Cortex of kidney (tissue), 1 donor: ENCODE results near the gene WDTC1.
"Not testable (repeated sequence)": the region's sequence is repeated elsewhere in the genome, so short reads cannot be mapped to it uniquely, and the experiment has no call there.

ENCODE experiments used
- DNase-seq: peaks from one replicate; lab custom pipeline; 2025; lab: John Stamatoyannopoulos, UW

The WDTC1 gene

DNA sequence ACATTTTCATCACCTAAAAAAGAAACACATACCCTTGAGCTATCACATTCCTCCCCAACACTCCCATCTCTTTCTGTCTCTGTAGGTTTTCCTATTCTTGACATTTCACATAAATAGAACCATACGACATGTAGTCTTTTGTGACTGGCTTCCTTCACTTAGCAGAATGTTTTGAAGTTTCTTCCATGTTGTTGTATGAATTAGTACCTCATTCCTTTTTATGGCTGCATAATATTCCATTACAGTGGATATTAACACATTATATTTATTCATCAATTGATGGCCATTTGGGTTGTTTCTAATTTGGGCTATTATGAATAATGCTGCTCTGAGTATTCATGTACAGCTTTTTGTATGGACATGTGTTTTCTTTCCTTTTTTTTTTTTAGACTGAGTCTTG is 11.8 kb downstream of the WDTC1 start:
- no peak for DNase-seq

DNA sequence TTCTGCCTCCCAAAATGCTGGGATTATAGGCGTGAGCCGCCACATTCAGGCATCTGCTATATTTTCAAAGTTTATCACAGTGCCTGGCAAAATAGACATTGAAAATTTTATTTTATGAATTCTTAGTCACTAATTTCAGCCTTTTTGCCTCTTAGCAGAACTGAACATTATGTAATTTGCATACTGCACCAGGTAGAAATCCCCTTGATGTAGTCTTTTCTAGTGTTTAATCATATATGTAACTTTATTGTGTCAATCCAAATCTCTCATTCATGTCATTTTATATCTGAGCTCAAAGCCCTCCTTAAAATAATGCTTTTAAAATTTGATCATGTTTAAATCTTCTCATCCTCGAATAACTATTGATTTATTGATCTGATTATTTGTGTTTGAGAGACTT is 19.2 kb downstream of the WDTC1 start:
- no peak for DNase-seq

DNA sequence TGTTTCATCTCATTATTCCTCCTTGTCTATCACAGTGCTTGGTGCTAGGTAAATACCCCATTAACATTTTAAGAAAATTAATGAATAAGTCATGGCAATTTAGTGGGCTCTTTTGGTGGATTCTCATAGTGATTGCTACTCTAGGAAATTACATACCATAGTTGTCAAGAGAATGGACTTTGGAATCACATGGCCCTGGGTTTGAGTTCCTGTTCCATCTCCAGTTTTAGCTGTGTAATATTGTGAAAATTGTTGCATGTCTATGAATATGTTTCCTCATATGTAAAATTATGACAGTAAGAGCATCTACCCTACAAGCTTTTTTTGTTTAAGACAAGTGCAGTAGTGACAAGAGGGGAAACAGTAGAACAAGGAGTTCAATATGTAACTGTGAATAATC is 20.7 kb downstream of the WDTC1 start:
- DNase-seq = no peak

DNA sequence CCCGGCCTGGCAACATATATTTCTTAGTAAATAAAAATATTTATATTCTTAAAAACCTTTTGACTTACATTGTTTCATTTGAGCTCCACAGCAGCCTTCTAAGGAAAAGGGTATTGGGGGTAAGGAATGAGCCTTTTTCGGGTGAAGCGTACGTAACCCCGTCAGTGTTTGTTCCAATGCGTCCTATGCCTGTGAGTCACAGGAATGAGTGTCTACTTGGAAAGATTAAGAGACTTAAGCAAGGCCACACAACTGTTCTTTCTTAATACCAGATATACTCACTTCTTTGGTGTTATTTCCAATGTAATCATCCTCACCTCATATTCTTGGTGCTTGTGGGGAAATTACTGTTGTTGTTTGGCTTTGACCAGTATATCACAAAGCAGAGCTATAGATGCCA is 22.7 kb downstream of the WDTC1 start:
- DNase-seq = no peak

DNA sequence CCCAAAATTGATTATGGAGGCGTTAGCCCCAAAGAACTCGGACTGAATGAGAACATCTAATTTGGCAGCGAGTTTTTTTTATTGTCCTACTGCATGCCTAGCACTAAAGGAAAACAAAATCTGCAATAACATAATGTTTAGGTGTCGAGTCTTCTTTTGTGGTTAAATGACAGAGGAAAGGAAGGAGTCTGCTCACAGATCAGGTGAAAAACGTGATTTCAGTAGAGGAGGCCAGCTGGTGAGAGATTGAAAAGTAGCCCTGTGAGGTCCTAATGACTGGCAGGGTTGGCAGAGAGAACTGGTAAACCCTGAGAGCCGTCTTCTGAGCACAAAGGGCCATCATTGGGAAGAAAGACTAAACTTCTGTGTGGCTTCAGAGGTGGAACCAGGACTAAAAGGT is 24.2 kb downstream of the WDTC1 start:
- DNase-seq = no peak

DNA sequence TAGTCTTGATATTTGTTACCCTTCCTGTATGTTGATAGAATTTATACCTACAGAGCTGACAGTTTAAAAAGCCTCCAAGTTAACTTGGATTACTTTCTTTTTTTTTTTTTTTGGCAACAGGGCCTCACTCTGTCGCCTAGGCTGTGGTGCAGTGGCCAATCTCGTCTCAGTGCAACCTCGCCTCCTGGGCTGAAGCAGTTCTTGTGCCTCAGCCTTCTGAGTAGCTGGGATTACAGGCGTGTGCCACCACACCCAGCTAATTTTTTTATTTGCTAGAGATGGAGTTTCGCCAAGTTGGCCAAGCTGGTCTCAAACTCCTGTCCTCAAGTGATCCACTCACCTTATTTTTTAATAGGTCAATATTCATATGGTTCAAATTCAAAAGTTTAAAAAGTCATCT is 32.7 kb downstream of the WDTC1 start:
- no peak for DNase-seq

DNA sequence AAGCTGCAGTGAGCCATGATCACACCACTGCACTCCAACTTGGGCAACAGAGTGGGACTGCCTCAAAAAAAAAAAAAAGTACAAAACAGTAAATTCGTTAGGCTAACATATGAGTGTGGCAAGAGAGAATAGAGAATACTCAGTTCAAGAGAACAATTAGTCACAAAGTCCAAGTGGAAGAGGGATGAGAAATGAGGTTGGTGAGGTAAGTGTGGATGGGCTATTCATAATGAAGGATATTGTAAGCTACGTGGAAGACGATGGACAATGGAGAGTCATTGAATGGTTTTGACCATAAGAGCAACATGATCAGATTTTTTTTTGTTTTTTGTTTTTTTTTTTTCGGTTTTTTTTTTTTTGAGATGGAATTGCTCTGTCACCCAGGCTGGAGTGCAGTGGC is 34.8 kb downstream of the WDTC1 start:
- no peak for DNase-seq

DNA sequence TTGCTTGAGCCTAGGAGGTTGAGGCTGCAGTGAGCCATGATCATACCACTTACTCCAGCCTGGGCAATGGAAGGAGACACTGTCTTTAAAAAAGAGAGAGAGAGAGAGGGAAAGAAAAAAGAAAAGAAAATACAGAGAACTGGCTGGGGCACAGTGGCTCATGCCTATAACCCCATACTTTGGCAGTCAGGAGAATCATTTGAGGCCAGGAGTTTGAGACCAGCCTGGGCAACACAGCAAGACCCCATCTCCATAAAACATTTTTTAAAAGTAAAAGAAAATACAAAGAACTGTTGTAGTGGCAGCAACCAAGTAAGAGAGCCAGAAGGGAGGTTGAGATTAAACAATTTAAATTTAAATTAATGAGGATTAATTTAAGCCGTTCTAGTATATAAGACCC is 39.8 kb downstream of the WDTC1 start:
- DNase-seq = no peak

DNA sequence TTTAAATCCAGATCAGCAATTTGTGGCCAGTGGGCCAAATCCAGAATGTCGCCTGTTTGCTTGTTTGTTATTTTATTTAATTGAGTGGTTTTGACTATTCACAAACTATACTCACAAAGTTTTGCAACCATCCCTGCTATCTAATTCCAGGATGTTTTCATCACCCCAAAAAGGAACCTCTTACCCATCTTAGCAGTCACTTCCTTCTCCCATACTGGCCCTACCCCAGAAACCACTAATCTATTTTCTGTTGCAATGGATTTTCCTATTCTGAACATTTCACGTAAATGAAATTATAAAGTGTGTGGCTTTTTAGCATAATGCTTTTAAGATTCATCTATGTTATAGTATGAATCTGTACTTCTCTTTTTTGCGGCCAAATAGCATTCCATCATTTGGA is 41.3 kb downstream of the WDTC1 start:
- DNase-seq = no peak

DNA sequence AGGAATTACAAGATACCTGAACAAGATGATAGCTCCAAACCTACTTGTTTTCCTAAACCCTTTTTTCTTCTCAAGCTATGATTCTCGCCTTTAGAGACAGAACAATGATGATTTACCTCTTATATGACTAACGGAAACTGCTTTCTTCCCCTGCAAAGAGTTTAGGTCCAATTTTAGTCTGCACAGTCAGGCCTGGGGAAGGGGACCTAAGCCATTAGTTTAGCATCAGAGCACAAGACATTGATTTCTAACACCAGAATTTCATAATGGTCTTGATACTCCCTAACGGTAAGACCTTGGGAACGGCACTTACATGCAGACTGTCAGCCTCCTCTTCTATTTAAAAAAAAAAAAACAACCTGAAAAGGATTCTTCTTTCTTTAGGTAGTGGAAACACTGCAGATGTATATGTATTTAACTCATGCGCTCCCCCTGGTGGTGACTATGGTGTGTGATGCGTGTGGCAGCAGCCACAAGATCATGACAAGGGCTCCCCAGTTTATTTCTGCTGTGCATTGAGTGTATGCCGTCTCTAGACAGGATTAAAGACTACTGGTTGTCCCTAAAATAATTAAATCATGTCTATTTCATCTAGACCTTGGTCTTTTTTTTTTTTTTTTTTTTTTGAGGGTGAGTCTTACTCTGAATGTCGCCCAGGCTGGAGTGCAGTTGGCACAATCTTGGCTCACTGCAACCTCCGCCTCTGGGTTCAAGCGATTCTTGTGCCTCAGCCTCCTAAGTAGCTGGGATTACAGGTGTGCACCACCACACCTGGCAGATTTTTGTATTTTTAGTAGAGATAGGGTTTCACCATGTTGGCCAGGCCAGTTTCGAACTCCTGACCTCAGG is 50.2 kb downstream of the WDTC1 start:
- no peak for DNase-seq

DNA sequence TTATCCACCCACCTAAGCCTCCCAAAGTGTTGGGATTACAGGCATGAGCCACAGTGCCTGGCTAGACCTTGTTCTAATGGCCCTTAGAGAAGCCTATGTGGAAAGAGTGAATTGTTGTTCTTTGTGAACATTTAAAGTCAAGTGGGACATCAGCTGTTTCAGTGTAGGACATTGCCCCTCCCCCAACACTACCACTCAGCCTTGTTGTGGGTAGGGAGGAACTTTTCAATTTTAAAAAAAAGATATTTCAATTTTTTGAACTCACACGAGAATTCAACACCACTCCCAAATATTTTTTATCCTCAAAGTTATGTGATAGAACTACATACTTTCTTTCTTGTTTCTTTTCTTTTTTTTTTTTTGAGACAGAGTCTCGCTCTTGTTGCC is 50.8 kb downstream of the WDTC1 start:
- DNase-seq = no peak

DNA sequence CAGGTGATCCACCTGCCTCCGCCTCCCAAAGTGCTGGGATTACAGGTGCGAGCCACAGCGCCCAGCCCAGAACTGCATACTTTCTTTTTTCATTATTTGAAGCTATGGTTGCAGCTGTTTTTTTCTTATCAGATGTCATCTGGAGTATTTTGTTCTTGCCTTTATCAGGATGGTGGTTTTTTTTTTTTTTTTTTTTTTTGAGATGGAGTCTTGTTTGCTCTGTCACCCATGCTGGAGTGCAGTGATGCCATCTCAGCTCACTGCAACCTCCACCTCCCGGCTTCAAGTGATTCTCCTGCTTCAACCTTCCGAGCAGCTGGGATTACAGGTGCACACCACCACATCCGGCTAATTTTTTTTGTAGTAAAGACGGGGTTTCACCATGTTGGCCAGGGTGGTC is 51.4 kb downstream of the WDTC1 start:
- DNase-seq = not testable (repeated sequence)

DNA sequence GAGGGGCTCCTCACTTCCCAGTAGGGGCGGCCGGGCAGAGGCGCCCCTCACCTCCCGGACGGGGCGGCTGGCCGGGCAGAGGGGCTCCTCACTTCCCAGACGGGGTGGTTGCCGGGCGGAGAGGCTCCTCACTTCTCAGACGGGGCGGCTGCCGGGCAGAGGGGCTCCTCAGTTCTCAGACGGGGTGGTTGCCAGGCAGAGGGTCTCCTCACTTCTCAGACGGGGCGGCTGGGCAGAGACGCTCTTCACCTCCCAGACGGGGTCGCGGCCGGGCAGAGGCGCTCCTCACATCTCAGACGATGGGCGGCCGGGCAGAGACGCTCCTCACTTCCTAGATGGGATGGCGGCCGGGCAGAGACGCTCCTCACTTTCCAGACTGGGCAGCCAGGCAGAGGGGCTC is 54.7 kb downstream of the WDTC1 start:
- DNase-seq = not testable (repeated sequence)

DNA sequence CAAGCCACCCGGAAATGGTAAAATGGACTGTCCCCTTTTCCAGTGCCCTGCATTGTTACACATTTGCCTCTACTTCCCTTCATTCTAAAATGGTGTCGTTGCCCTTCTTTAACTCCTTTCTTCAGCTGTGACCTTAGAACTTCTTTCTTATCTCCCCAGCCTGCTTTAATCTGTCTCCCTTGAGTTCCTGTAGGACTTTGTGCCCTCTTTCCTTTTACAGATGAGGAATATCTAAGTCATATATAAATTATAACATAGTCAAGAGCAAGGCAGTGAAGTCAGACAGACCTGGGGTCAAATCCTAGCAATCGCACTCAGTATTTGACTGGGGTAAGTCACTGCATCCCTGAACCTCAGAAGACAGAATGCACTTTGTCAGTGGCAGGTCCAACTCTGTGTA is 56.1 kb downstream of the WDTC1 start:
- DNase-seq = no peak

DNA sequence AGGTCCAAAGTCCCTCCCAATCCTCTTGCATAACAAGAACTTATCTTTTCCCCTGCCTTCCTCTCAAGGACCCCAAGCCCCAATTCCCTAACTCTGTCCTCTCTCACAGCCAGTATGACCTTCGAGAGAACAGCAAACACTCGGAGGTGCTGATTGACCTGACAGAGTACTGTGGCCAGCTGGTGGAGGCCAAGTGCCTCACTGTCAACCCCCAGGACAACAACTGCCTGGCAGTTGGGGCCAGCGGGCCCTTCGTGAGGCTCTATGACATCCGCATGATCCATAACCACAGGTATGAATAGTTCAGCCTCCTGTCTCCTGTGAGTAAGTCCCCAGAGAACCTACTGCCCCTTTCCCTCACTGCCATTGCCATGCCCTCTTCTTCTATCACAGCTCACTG is 57.7 kb downstream of the WDTC1 start:
- DNase-seq = no peak

DNA sequence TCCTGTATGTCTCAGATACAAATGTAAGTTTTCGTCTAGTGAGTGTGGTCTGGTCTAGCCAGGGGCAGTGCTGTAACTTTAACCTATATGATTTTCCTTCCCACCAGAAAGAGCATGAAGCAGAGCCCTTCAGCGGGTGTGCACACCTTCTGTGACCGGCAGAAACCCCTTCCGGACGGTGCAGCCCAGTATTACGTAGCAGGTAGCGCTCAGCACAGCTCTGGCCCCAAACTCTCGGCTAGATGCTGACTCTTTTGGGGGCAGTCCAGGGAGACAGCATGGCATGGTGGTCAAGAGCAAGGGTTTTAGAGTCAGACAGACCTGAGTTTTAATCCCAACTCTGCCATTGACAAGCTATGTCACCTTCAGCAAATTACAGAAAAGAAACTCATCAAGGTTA is 59.5 kb downstream of the WDTC1 start:
- DNase-seq = no peak

DNA sequence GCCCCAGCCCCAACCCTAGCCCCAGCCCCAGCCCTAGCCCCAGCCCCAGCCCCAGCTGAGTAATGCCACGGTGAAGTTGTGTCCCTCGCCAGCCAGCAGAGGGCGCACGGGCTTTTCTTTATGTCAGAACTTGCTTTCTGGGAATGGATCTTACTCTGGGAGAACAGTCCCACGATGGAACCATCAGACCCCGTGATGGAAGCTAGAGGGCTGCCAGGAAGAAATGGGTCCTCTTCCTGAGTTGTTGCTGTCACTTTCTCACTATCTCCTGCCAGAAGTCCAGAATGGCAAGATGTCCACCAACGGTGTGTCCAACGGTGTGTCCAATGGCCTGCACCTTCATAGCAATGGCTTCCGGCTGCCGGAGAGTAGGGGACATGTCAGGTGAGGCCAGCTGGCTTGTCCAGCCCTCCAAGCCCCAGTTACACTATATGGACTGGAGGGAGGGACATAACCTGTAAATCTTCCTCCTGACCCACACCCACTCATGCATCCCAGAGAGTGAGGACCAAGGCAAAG is 62.4 kb downstream of the WDTC1 start:
- no peak for DNase-seq

DNA sequence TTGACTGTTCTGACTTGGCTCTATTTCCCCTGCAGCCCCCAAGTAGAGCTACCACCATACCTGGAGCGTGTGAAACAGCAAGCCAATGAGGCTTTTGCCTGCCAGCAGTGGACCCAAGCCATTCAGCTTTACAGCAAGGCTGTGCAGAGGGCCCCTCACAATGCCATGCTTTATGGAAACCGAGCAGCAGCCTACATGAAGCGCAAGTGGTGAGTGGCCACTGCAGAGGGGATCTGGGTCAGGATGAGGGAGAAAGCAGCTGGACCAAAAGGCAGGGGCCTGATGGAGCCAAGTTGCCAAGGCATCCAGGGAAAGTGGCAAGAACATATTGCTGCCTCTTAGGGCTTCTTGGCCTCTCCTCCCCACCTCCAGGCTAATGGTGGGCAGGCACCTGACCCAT is 63.5 kb downstream of the WDTC1 start:
- DNase-seq = no peak

DNA sequence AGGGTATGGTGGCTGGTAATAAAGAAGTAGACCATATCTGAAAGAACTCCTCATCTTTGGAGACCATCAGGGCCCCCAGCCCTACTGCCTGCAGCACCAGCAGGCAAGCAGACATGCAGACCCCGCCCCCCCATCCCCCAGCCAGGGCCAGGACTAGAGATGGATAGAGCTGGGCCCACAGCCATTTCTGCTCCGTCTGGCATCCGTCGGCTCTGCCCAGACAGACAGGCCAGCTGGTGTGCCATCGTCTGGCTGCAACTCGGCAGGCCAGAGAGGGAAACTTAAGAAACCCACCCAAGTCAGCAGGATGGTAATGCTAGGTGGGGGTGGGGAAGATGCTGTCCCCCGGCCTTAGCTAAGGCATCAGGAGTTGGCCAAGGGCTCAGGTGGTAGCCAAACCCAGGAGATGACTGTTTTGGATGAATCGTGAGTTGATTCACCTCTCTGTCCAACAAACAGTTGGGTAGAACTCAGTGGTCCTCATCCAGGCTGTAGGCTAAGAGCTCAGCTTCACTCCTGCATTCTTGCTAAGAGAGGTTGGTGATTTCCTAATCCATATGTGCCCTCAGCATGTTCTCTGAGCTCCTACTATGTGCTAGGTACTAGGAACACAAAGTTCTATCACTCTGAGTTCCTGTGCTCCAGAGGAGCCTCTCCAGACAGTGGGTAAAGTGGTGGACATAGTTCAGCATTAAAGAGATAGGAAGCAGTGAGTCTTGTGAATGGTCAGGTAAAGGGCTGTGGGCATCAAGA is 64.4 kb downstream of the WDTC1 start:
- no peak for DNase-seq

DNA sequence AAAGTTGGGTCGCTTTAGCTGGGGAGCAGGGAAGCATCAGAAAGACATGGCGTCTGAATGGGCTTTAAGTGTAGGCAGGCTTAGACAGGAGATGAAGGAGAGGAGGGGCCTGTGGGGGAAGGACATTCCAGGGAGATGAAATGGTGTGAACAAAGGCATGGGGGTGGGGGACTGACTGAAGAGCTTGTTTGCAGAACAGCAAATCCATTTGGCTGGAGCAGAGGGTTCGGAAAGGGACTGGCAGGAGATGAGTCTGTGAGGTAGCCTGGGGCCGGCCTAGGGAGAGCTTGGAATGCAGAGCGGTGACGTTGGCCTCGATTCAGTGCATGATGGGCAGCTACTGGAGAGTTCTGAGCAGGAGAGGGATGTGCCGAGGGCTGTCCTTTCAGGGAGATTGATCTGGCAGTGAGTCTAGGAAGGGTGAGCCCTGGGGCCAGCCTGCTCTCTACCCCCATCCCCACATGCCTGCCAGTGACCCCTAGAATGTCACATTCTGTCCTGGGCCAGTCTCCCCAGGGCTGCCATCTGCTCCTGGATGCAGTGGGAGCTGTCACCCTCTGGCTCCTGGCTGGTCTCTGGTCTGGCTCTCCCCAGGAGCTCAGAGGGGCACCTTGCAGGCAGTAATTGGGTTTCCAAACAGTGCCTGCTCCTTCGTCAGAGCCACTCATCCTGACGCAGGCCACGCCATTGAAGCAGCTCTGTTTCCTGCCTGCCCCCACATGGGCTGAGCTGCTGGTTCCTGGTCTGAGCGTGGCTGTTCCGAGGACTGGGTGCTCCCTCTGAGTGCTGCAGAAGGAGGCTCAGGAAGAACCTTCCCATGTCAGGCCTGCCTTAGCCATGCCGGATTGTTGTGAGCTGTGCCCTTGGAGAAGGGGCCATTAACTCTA is 65.2 kb downstream of the WDTC1 start:
- DNase-seq = no peak

DNA sequence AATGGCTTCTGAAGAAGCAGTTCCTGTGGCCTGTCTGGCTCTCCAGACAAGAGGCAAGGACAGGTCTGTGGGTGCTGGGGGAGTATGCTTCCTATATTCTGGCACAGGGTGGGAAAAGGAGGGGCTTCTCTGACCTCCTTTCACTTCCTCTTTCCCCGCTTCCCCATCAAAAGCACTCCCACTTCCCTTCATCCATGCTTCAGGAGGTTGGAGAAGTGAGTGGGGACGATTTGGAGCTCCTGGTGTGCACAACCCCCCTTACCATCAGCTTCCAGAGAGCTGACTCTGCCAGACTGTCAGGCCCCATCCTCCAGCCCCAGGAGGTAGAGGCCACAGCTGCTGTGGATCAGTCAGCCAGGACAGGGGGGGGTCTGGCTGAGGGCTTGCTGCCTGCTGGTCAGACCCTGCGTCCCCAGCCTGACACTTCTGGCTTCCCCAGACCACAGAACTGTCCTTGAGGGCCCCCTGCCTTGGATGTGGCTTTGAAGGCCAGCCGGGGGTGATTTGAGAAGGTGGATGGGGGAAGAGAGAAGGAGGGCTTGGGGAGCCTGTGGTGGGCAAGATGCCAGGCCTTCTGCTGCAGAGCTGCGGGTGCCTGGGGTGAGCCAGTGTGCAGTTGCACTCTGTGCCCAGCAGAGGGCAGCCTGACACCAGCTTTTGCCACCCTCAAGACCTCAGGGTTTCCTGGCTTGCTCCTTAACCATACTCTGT is 66.1 kb downstream of the WDTC1 start:
- DNase-seq = no peak

DNA sequence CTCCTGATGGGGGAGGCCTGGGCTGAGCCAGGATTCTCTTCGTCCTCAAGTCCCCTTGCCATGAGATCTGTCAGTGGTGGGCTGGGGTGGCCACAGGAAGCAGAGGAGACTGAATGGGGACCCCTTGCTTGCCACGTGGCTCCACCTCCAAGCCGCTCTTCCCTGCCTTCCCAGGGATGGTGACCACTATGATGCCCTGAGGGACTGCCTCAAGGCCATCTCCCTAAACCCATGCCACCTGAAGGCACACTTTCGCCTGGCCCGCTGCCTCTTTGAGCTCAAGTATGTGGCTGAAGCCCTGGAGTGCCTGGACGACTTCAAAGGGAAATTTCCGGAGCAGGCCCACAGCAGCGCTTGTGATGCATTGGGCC is 66.6 kb downstream of the WDTC1 start:
- DNase-seq = no peak
